WI38 (cell line): ENCODE measurements around the gene PRPF6.
A peak's percentile ranks its signal among the peaks of the same experiment; 100 is the strongest.

Experiments
- H3K4me3 ChIP-seq: 2 replicates; pipeline ENCODE4 v1.5.1; 2011; ENCODE audit warnings: low read depth, mild to moderate bottlenecking, control low read depth, low read length
- CTCF ChIP-seq: IDR thresholded peaks from 2 replicates; pipeline ENCODE4 v1.5.1; 2012; ENCODE audit warnings: low read depth, mild to moderate bottlenecking, control low read depth, low read length

Gene PRPF6

GRCh38 chr20:64062276-64062595 is 81.3 kb downstream of the PRPF6 start:
- TF ChIP-seq CTCF = no peak
- peak overlapping the region; percentile 89 for H3K4me3 ChIP-seq

- no peak for TF ChIP-seq CTCF
- H3K4me3 ChIP-seq = peak within 1 kb of the TSS; percentile 89
Observed at GRCh38 chr20:64062596-64063388, 81.9 kb downstream of the PRPF6 start, which contains the start of gene TCEA2. Gene TCEA2 (plus strand): TSS chr20:64063198. CDS start chr20:64063313, 115 bp downstream.

- peak overlapping the region; percentile 89 for H3K4me3 ChIP-seq
- no peak for TF ChIP-seq CTCF
Observed at GRCh38 chr20:64063389-64064144, 82.6 kb downstream of the PRPF6 start.

DNA sequence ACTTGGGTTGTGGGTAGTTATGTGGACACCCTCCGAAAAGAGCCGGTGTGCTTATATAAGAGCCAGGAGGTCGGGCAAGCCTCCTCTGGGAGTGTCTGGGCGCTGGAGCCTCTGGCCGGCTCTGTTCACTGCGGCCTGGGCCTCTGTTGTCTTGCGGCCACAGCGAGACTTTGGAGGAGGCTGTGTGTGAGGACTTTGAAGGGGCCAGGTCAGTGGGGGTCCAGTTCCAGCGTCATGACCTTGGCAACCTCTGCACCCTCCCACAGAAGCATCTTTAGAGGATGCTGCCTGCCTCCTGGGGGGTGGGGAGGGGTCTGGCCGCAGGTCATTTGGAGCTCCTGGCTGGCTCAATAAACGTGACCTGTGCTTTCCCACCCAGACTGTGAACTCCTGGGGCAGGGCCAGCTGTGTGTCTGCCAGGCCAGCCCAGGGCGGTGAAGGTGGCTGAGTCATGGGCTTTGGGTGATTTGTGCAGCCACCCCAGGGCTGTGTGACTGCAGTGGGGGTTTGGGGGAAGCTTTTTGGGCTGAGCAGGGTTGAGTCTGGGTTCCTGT is 83.3 kb downstream of the PRPF6 start:
- TF ChIP-seq CTCF = no peak
- H3K4me3 ChIP-seq = peak overlapping the region; percentile 89

GRCh38 chr20:64065062-64065973 is 84.4 kb downstream of the PRPF6 start:
- TF ChIP-seq CTCF = no peak

DNA sequence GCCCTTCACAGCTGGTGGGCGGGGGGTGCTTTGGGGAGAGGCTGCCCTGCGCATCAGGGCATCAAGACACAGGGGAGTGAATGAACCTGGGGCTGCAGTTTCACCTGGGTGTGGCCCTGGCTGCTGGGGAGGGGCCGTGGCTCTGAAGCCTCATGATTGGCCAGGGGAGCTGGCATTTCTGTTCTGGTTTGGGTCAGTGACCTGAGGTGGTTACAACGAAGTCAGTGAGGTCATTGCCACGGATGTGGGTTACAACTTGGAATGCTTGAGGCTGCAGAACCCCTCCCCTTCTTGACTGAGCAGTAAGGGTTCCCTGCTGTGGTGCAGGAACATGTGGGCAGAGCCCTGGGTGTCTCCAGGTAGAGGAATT is 85.0 kb downstream of the PRPF6 start:
- no peak overlapping the region for H3K4me3 ChIP-seq
- no peak for TF ChIP-seq CTCF

More at GRCh38 chr20:64065062-64065973, 84.4 kb downstream of the PRPF6 start:
- no peak overlapping the region for H3K4me3 ChIP-seq
